ENCODE results near the gene BOLL.

BOLL gene

GRCh38 chr2:197809064-197809463 lies 23.9 kb upstream of the BOLL start:
- H3K4me3 ChIP-seq (ENCODE audit: extremely low read depth, insufficient read depth, low read length, poor library complexity, severe bottlenecking) = no peak overlapping the region
- no CpG with 5 or more reads among the region's 5 CpGs for WGBS, 2 experiments (ENCODE audit: insufficient coverage in 2 of 2)
- no peaks in the 10 kb centered on the region for H3K9me3 ChIP-seq (ENCODE audit: control insufficient read depth, low read length)
- H3K36me3 ChIP-seq (ENCODE audit: control insufficient read depth, insufficient read depth, low read length) = no peaks in the 10 kb centered on the region
- peak overlapping the region; percentile 69 for H3K27ac ChIP-seq (ENCODE audit: low read depth, low read length, severe bottlenecking)
- peaks cover 8% of the 10 kb centered on the region for H3K4me1 ChIP-seq (ENCODE audit: control insufficient read depth, insufficient read depth, low read length, poor library complexity, severe bottlenecking)

- WGBS, 2 experiments (ENCODE audit: insufficient coverage in 2 of 2) = 32 to 44% methylated on average over 2 to 7 of the region's 11 CpGs
- Histone ChIP-seq H3K36me3 (ENCODE audit: control insufficient read depth, insufficient read depth, low read length) (no peaks in the 10 kb centered on the region), H3K4me1 (ENCODE audit: control insufficient read depth, insufficient read depth, low read length, poor library complexity, severe bottlenecking) (peaks cover 16% of the 10 kb centered on the region), H3K9me3 (ENCODE audit: control insufficient read depth, low read length) (no peaks in the 10 kb centered on the region), H3K4me3 (ENCODE audit: extremely low read depth, insufficient read depth, low read length, poor library complexity, severe bottlenecking) (peak overlapping the region; percentile 74), H3K27ac (ENCODE audit: low read depth, low read length, severe bottlenecking) (no peak overlapping the region)
These were observed 20.9 kb upstream of the BOLL start for GRCh38 chr2:197805715-197806633.

- peaks cover 16% of the 10 kb centered on the region for H3K4me1 ChIP-seq (ENCODE audit: control insufficient read depth, insufficient read depth, low read length, poor library complexity, severe bottlenecking)
- H3K36me3 ChIP-seq (ENCODE audit: control insufficient read depth, insufficient read depth, low read length) = no peaks in the 10 kb centered on the region
- H3K4me3 ChIP-seq (ENCODE audit: extremely low read depth, insufficient read depth, low read length, poor library complexity, severe bottlenecking) = peak overlapping the region; percentile 74
- no peaks in the 10 kb centered on the region for H3K9me3 ChIP-seq (ENCODE audit: control insufficient read depth, low read length)
- peak overlapping the region; percentile 33 for H3K27ac ChIP-seq (ENCODE audit: low read depth, low read length, severe bottlenecking)
- 1% methylated on average over 32 to 54 of the region's 92 CpGs for WGBS, 2 experiments (ENCODE audit: insufficient coverage in 2 of 2)
These were observed 19.9 kb upstream of the BOLL start for GRCh38 chr2:197804758-197805714.

GRCh38 chr2:197804049-197804757 lies 19.1 kb upstream of the BOLL start, which contains the start of gene PLCL1:
Gene PLCL1 (plus strand): TSS chr2:197804593.
- peak within 1 kb of the TSS; percentile 74 for H3K4me3 ChIP-seq (ENCODE audit: extremely low read depth, insufficient read depth, low read length, poor library complexity, severe bottlenecking)
- H3K9me3 ChIP-seq (ENCODE audit: control insufficient read depth, low read length) = no peaks in the 10 kb centered on the region
- H3K27ac ChIP-seq (ENCODE audit: low read depth, low read length, severe bottlenecking) = peak within 1 kb of the TSS; percentile 33
- H3K4me1 ChIP-seq (ENCODE audit: control insufficient read depth, insufficient read depth, low read length, poor library complexity, severe bottlenecking) = peaks cover 12% of the 10 kb centered on the region
- no peaks in the 10 kb centered on the region for H3K36me3 ChIP-seq (ENCODE audit: control insufficient read depth, insufficient read depth, low read length)
- WGBS, 2 experiments (ENCODE audit: insufficient coverage in 2 of 2) = 2% methylated on average over 45 to 47 of the region's 50 CpGs

GRCh38 chr2:197803033-197803444 lies 17.9 kb upstream of the BOLL start:
- Histone ChIP-seq H3K27ac (ENCODE audit: low read depth, low read length, severe bottlenecking) (no peak overlapping the region), H3K36me3 (ENCODE audit: control insufficient read depth, insufficient read depth, low read length) (no peaks in the 10 kb centered on the region), H3K4me1 (ENCODE audit: control insufficient read depth, insufficient read depth, low read length, poor library complexity, severe bottlenecking) (peaks cover 10% of the 10 kb centered on the region), H3K9me3 (ENCODE audit: control insufficient read depth, low read length) (no peaks in the 10 kb centered on the region), H3K4me3 (ENCODE audit: extremely low read depth, insufficient read depth, low read length, poor library complexity, severe bottlenecking) (no peak overlapping the region)
- 33% methylated on average over 1 of the region's 2 CpGs; no CpG with 5 or more reads in 1 of the 2 experiments for WGBS, 2 experiments (ENCODE audit: insufficient coverage in 2 of 2)

GRCh38 chr2:197801033-197801432 lies 15.9 kb upstream of the BOLL start:
- peaks cover 10% of the 10 kb centered on the region for H3K4me1 ChIP-seq (ENCODE audit: control insufficient read depth, insufficient read depth, low read length, poor library complexity, severe bottlenecking)
- no peak overlapping the region for H3K27ac ChIP-seq (ENCODE audit: low read depth, low read length, severe bottlenecking)
- H3K4me3 ChIP-seq (ENCODE audit: extremely low read depth, insufficient read depth, low read length, poor library complexity, severe bottlenecking) = no peak overlapping the region
- no peaks in the 10 kb centered on the region for H3K36me3 ChIP-seq (ENCODE audit: control insufficient read depth, insufficient read depth, low read length)
- H3K9me3 ChIP-seq (ENCODE audit: control insufficient read depth, low read length) = no peaks in the 10 kb centered on the region

GRCh38 chr2:197800091-197800490 lies 15.0 kb upstream of the BOLL start:
- no peak overlapping the region for H3K27ac ChIP-seq (ENCODE audit: low read depth, low read length, severe bottlenecking)
- no peaks in the 10 kb centered on the region for H3K9me3 ChIP-seq (ENCODE audit: control insufficient read depth, low read length)
- H3K36me3 ChIP-seq (ENCODE audit: control insufficient read depth, insufficient read depth, low read length) = no peaks in the 10 kb centered on the region
- H3K4me3 ChIP-seq (ENCODE audit: extremely low read depth, insufficient read depth, low read length, poor library complexity, severe bottlenecking) = no peak overlapping the region
- WGBS, 2 experiments (ENCODE audit: insufficient coverage in 2 of 2) = 86% methylated on average over 2 of the region's 2 CpGs; no CpG with 5 or more reads in 1 of the 2 experiments
- peaks cover 10% of the 10 kb centered on the region for H3K4me1 ChIP-seq (ENCODE audit: control insufficient read depth, insufficient read depth, low read length, poor library complexity, severe bottlenecking)

- 75 to 100% methylated on average over 1 to 2 of the region's 3 CpGs for WGBS, 2 experiments (ENCODE audit: insufficient coverage in 2 of 2)
- Histone ChIP-seq H3K27ac (ENCODE audit: low read depth, low read length, severe bottlenecking) (no peak overlapping the region), H3K9me3 (ENCODE audit: control insufficient read depth, low read length) (no peaks in the 10 kb centered on the region), H3K4me1 (ENCODE audit: control insufficient read depth, insufficient read depth, low read length, poor library complexity, severe bottlenecking) (peaks cover 8% of the 10 kb centered on the region), H3K4me3 (ENCODE audit: extremely low read depth, insufficient read depth, low read length, poor library complexity, severe bottlenecking) (no peak overlapping the region), H3K36me3 (ENCODE audit: control insufficient read depth, insufficient read depth, low read length) (no peaks in the 10 kb centered on the region)
These were observed 13.9 kb upstream of the BOLL start for GRCh38 chr2:197799068-197799467.

- H3K36me3 ChIP-seq (ENCODE audit: control insufficient read depth, insufficient read depth, low read length) = no peaks in the 10 kb centered on the region
- 75 to 86% methylated on average over 1 to 4 of the region's 4 CpGs for WGBS, 2 experiments (ENCODE audit: insufficient coverage in 2 of 2)
- H3K4me1 ChIP-seq (ENCODE audit: control insufficient read depth, insufficient read depth, low read length, poor library complexity, severe bottlenecking) = peaks cover 1% of the 10 kb centered on the region
- no peak overlapping the region for H3K4me3 ChIP-seq (ENCODE audit: extremely low read depth, insufficient read depth, low read length, poor library complexity, severe bottlenecking)
- H3K9me3 ChIP-seq (ENCODE audit: control insufficient read depth, low read length) = no peaks in the 10 kb centered on the region
- no peak overlapping the region for H3K27ac ChIP-seq (ENCODE audit: low read depth, low read length, severe bottlenecking)
These were observed 13.1 kb upstream of the BOLL start for GRCh38 chr2:197798187-197798586.

GRCh38 chr2:197795277-197795676 lies 10.2 kb upstream of the BOLL start:
- Histone ChIP-seq H3K27ac (ENCODE audit: low read depth, low read length, severe bottlenecking) (no peak overlapping the region), H3K4me3 (ENCODE audit: extremely low read depth, insufficient read depth, low read length, poor library complexity, severe bottlenecking) (no peak overlapping the region), H3K36me3 (ENCODE audit: control insufficient read depth, insufficient read depth, low read length) (no peaks in the 10 kb centered on the region), H3K9me3 (ENCODE audit: control insufficient read depth, low read length) (no peaks in the 10 kb centered on the region), H3K4me1 (ENCODE audit: control insufficient read depth, insufficient read depth, low read length, poor library complexity, severe bottlenecking) (no peaks in the 10 kb centered on the region)

Measured in mesodermal cell (in vitro differentiated cells).